Naive thymus-derived CD4-positive, alpha-beta T cell (primary cell): ENCODE data around the gene CATSPER1. TPM values are rescaled to one million over a fixed set of nuclear protein-coding genes. Genes with fewer than 3 reads are reported as not detected.
"Not testable (repeated sequence)": the region's sequence is repeated elsewhere in the genome, so short reads cannot be mapped to it uniquely, and the experiment has no call there.

Experiments
- ATAC-seq: fragments of 150-1000 bp; cut with Tn5 transposase; 2 replicates; pipeline ENCODE4 v1.10.0; 2021; ENCODE audit warnings: mild to moderate bottlenecking, moderate library complexity
- CTCF ChIA-PET: fragments of 350-600 bp; sonication (Branson Sonifier 250); formaldehyde crosslinking; loops from one replicate; lab custom pipeline; 2021; ENCODE audit warnings: antibody characterized with exemption; lab: Charles Lee
- POLR2A ChIA-PET: fragments of 350-600 bp; sonication (Branson Sonifier 250); formaldehyde crosslinking; loops from one replicate; lab custom pipeline; 2021; ENCODE audit warnings: antibody characterized with exemption, inconsistent platforms; lab: Charles Lee
- DNase-seq, 9 donors: peaks; one replicate each; pipeline versions ENCODE4 v3.0.0 to v3.0.0-alpha.2; 2020 to 2022; ENCODE audit warnings: mixed read lengths in 1 of 9
- H3K27ac ChIP-seq: one replicate; pipeline ENCODE4 v1.7.0; 2013; ENCODE audit warnings: mild to moderate bottlenecking, low read depth, low read length, moderate library complexity
- H3K27me3 ChIP-seq, 2 donors: one replicate each; pipeline ENCODE4 v1.7.0; 2013; ENCODE audit warnings: low read length in 2 of 2, mild to moderate bottlenecking in 2 of 2, moderate library complexity in 2 of 2; ENCODE audit not compliant: control insufficient read depth in 2 of 2, insufficient read depth in 2 of 2
- H3K36me3 ChIP-seq, 3 experiments: 1 replicate in 2 of 3; 2 replicates in 1 of 3; pipeline ENCODE4 v1.7.0; 2013; ENCODE audit warnings: low read length in 3 of 3, mild to moderate bottlenecking in 3 of 3, moderate library complexity in 1 of 3; ENCODE audit not compliant: insufficient read depth in 3 of 3, control insufficient read depth in 2 of 3
- H3K4me1 ChIP-seq, 2 donors: one replicate each; pipeline ENCODE4 v1.7.0; 2013; ENCODE audit warnings: low read length in 2 of 2, mild to moderate bottlenecking in 2 of 2, moderate library complexity in 1 of 2; ENCODE audit not compliant: control insufficient read depth in 2 of 2, insufficient read depth in 2 of 2
- H3K4me3 ChIP-seq: 2 replicates; pipeline ENCODE4 v1.7.0; 2013; ENCODE audit warnings: mild to moderate bottlenecking, low read length
- H3K9me3 ChIP-seq, 3 experiments: 1 replicate in 2 of 3; 2 replicates in 1 of 3; pipeline ENCODE4 v1.7.0; 2013; ENCODE audit warnings: low read length in 3 of 3; ENCODE audit not compliant: control insufficient read depth in 2 of 3
- H3K27ac Mint-ChIP-seq, 9 donors: one replicate each; pipeline ENCODE4 v1.8.0; 2020 to 2022; ENCODE audit warnings: mixed read lengths in 9 of 9, mild to moderate bottlenecking in 8 of 9, moderate library complexity in 5 of 9, inconsistent platforms in 2 of 9
- H3K27me3 Mint-ChIP-seq, 5 donors: one replicate each; pipeline ENCODE4 v1.8.0; 2021 to 2022; ENCODE audit warnings: mixed read lengths in 5 of 5, mild to moderate bottlenecking in 1 of 5
- H3K36me3 Mint-ChIP-seq, 5 donors: one replicate each; pipeline ENCODE4 v1.8.0; 2020 to 2022; ENCODE audit warnings: mixed read lengths in 5 of 5, mild to moderate bottlenecking in 3 of 5, inconsistent platforms in 1 of 5
- H3K4me1 Mint-ChIP-seq, 7 donors: one replicate each; pipeline ENCODE4 v1.8.0; 2020 to 2022; ENCODE audit warnings: mixed read lengths in 7 of 7, mild to moderate bottlenecking in 3 of 7, inconsistent platforms in 1 of 7
- H3K4me3 Mint-ChIP-seq, 10 donors: one replicate each; pipeline ENCODE4 v1.8.0; 2020 to 2022; ENCODE audit warnings: mild to moderate bottlenecking in 10 of 10, mixed read lengths in 10 of 10, moderate library complexity in 6 of 10, inconsistent platforms in 2 of 10
- H3K9me3 Mint-ChIP-seq, 11 donors: one replicate each; pipeline ENCODE4 v1.8.0; 2020 to 2022; ENCODE audit warnings: mixed read lengths in 11 of 11, mild to moderate bottlenecking in 4 of 11, inconsistent platforms in 1 of 11, moderate library complexity in 1 of 11
- intact Hi-C, 2 donors: fragments of 100-400 bp; cut with micrococcal nuclease; formaldehyde crosslinking; loops; one replicate each; pipeline ENCODE4 v1.15.1; 2023
- polyA plus RNA-seq, 2 donors: library from polyadenylated mRNA; unstranded; fragments of 300-500 nt; fragmentation: Illumina TruSeq; gene quantifications; one replicate each; pipeline ENCODE4 v1.2.3, GENCODE V29; 2021
- total RNA-seq, 6 experiments: library from RNA in 5 of 6; stranded (reverse) in 5 of 6; gene quantifications; 1 replicate in 5 of 6; 2 replicates in 1 of 6; pipeline ENCODE4 v1.2.3 and lab custom pipeline; 2021 to 2026

CATSPER1 gene
- total and polyA plus RNA-seq, 7 experiments from 2014 or later, result 1.4 to 4.2 TPM; not detected in 5

GRCh38 chr11:66010036-66010435 is 16.2 kb downstream of the CATSPER1 start:
- H3K27ac ChIP-seq, H3K4me3 Mint-ChIP-seq, POLR2A ChIA-PET, H3K36me3 Mint-ChIP-seq, ATAC-seq, H3K9me3 ChIP-seq, H3K4me1 Mint-ChIP-seq, H3K4me3 ChIP-seq, H3K9me3 Mint-ChIP-seq, intact Hi-C loops, H3K4me1 ChIP-seq, H3K27ac Mint-ChIP-seq, DNase-seq: not testable (repeated sequence)
- CTCF ChIA-PET, result interaction anchor here (1.0 kb wide), 1 partner anchor 10 kb away, joined by 3 read pairs; no protein-coding TSS in a partner anchor
- H3K27me3 ChIP-seq, result peaks cover 0 to 13% of the 10 kb centered on the region in 2 donors
- H3K27me3 Mint-ChIP-seq, result peaks cover 0 to 37% (median 6%) of the 10 kb centered on the region in 5 donors
- H3K36me3 ChIP-seq, result peaks cover 0 to 17% (median 0%) of the 10 kb centered on the region in 3 experiments

GRCh38 chr11:66008468-66009101 is 17.7 kb downstream of the CATSPER1 start:
- H3K27ac ChIP-seq, result no peak overlapping the region
- POLR2A ChIA-PET, result interaction anchor here (0.6 to 0.9 kb wide), 3 partner anchors 14 to 483 kb away, joined by 3 to 5 read pairs (median 3); partner anchors contain the start of gene SCYL1
- Mint-ChIP-seq H3K9me3 (no peaks in the 10 kb centered on the region), H3K27me3 (peaks cover 0 to 36% (median 0%) of the 10 kb centered on the region in 5 donors), H3K27ac (peak overlapping the region in 1 of 9 donors; percentile 38), H3K36me3 (peaks cover 0 to 9% (median 4%) of the 10 kb centered on the region in 5 donors), H3K4me3 (no peak overlapping the region), H3K4me1 (peaks cover 0 to 8% (median 4%) of the 10 kb centered on the region in 7 donors)
- H3K4me1 ChIP-seq, result peaks cover 0 to 8% of the 10 kb centered on the region in 2 donors
- peaks cover 0 to 9% of the 10 kb centered on the region in 2 donors for H3K27me3 ChIP-seq
- intact Hi-C loops, result no loop called here
- CTCF ChIA-PET, result interaction anchor here (0.6 to 1.3 kb wide), 3 partner anchors 15 to 60 kb away, joined by 3 to 7 read pairs (median 5); no protein-coding TSS in a partner anchor
- DNase-seq (no peak), ATAC-seq (no peak)
- H3K9me3 ChIP-seq, result no peaks in the 10 kb centered on the region
- H3K4me3 ChIP-seq, result no peak overlapping the region
- H3K36me3 ChIP-seq, result peaks cover 0 to 28% (median 0%) of the 10 kb centered on the region in 3 experiments

- DNase-seq (no peak), ATAC-seq (no peak)
- peaks cover 0 to 12% (median 4%) of the 10 kb centered on the region in 5 donors for H3K36me3 Mint-ChIP-seq
- ChIA-PET POLR2A (interaction anchor here (0.9 kb wide), 1 partner anchor 14 kb away, joined by 5 read pairs; no protein-coding TSS in a partner anchor), CTCF (interaction anchor here (0.6 to 1.3 kb wide), 4 partner anchors 14 to 60 kb away, joined by 3 to 7 read pairs (median 4); no protein-coding TSS in a partner anchor)
- H3K4me3 Mint-ChIP-seq, result no peak overlapping the region
- Histone ChIP-seq H3K27me3 (peaks cover 0 to 4% of the 10 kb centered on the region in 2 donors), H3K4me1 (peaks cover 0 to 12% of the 10 kb centered on the region in 2 donors), H3K27ac (no peak overlapping the region), H3K9me3 (no peaks in the 10 kb centered on the region), H3K4me3 (no peak overlapping the region), H3K36me3 (peaks cover 0 to 30% (median 0%) of the 10 kb centered on the region in 3 experiments)
- H3K4me1 Mint-ChIP-seq, result peaks cover 4 to 13% (median 10%) of the 10 kb centered on the region in 7 donors
- H3K9me3 Mint-ChIP-seq, result no peaks in the 10 kb centered on the region
- peaks cover 0 to 31% (median 0%) of the 10 kb centered on the region in 5 donors for H3K27me3 Mint-ChIP-seq
- peak overlapping the region in 3 of 9 donors; percentile 28 to 73 (median 69) for H3K27ac Mint-ChIP-seq
- intact Hi-C loops, result no loop called here
These were observed 18.2 kb downstream of the CATSPER1 start for GRCh38 chr11:66008095-66008467.

DNA sequence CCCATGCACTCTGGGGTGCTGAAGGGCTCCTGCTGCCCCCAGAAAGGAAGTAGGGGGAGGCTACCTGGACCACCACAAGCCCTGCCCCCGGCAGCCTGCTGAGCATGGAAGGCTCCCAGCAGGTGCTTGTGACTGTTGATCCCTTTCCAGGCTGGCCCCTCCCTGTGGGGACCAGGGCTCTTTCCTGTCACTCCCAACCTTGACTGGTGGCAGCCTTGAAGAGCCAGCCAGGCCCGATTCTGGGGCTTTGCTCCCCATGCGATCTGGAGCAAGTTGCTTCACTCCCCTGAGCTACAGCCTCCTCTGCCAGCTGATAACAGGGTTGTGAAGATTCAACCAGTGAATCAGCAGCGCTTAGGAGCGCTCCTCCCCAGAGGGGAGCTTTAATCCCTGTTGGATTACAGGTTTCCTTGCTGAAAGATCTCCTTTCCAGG is 19.1 kb downstream of the CATSPER1 start:
- no peak overlapping the region for H3K4me3 Mint-ChIP-seq

DNA sequence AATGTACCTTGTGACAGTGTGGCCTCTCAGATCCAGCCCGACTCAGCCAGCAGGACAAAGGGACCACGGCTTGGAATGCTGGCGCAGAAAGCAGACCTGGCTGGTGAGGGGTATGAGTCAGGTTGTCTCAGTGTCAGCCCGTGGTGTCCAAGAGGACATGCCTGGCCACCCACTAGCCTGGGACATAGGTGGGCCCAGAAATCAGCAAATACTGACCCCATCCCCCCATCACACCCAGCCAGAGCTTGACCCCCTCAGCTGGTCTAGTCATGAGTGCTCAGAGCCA is 19.4 kb downstream of the CATSPER1 start:
- Histone ChIP-seq H3K36me3 (peaks cover 0 to 35% (median 0%) of the 10 kb centered on the region in 3 experiments), H3K4me3 (no peak overlapping the region), H3K4me1 (peaks cover 3 to 11% of the 10 kb centered on the region in 2 donors), H3K9me3 (no peaks in the 10 kb centered on the region), H3K27me3 (no peaks in the 10 kb centered on the region), H3K27ac (no peak overlapping the region)
- intact Hi-C loops, result no loop called here
- CTCF ChIA-PET, result no interaction called here
- ATAC-seq (no peak), DNase-seq (no peak)
- H3K4me1 Mint-ChIP-seq, result peaks cover 9 to 24% (median 17%) of the 10 kb centered on the region in 7 donors
- peak overlapping the region in 2 of 9 donors; percentile 20 to 22 for H3K27ac Mint-ChIP-seq
- H3K27me3 Mint-ChIP-seq, result peaks cover 0 to 19% (median 0%) of the 10 kb centered on the region in 5 donors
- H3K4me3 Mint-ChIP-seq, result no peak overlapping the region
- peaks cover 0 to 18% (median 6%) of the 10 kb centered on the region in 5 donors for H3K36me3 Mint-ChIP-seq
- H3K9me3 Mint-ChIP-seq, result no peaks in the 10 kb centered on the region
- POLR2A ChIA-PET, result no interaction called here

More for the DNA sequence above, 19.1 kb downstream of the CATSPER1 start:
- Mint-ChIP-seq H3K4me1 (peaks cover 7 to 20% (median 14%) of the 10 kb centered on the region in 7 donors), H3K9me3 (no peaks in the 10 kb centered on the region), H3K36me3 (peaks cover 0 to 14% (median 4%) of the 10 kb centered on the region in 5 donors), H3K27ac (no peak overlapping the region), H3K27me3 (peaks cover 0 to 22% (median 0%) of the 10 kb centered on the region in 5 donors)
- POLR2A ChIA-PET, result no interaction called here
- intact Hi-C loops, result no loop called here
- H3K9me3 ChIP-seq, result no peaks in the 10 kb centered on the region
- ATAC-seq (no peak), DNase-seq (no peak)
- CTCF ChIA-PET, result interaction anchor here (0.6 to 1.0 kb wide), 2 partner anchors 15 to 310 kb away, joined by 3 read pairs; no protein-coding TSS in a partner anchor
- H3K36me3 ChIP-seq, result peaks cover 0 to 33% (median 0%) of the 10 kb centered on the region in 3 experiments
- no peak overlapping the region for H3K27ac ChIP-seq
- H3K27me3 ChIP-seq, result no peaks in the 10 kb centered on the region
- H3K4me1 ChIP-seq, result peaks cover 3 to 15% of the 10 kb centered on the region in 2 donors
- H3K4me3 ChIP-seq, result no peak overlapping the region

GRCh38 chr11:66006134-66006890 is 20.0 kb downstream of the CATSPER1 start:
- Histone ChIP-seq H3K36me3 (peaks cover 0 to 39% (median 0%) of the 10 kb centered on the region in 3 experiments), H3K27me3 (no peaks in the 10 kb centered on the region), H3K27ac (no peak overlapping the region), H3K4me1 (peaks cover 3 to 8% of the 10 kb centered on the region in 2 donors), H3K4me3 (no peak overlapping the region), H3K9me3 (no peaks in the 10 kb centered on the region)
- no peaks in the 10 kb centered on the region for H3K9me3 Mint-ChIP-seq
- peaks cover 14 to 29% (median 22%) of the 10 kb centered on the region in 7 donors for H3K4me1 Mint-ChIP-seq
- intact Hi-C loops, result no loop called here
- H3K4me3 Mint-ChIP-seq, result peak overlapping the region in 1 of 10 donors; percentile 57
- peaks cover 0 to 21% (median 6%) of the 10 kb centered on the region in 5 donors for H3K36me3 Mint-ChIP-seq
- H3K27ac Mint-ChIP-seq, result peak overlapping the region in 3 of 9 donors; percentile 20 to 57 (median 22)
- peaks cover 0 to 16% (median 0%) of the 10 kb centered on the region in 5 donors for H3K27me3 Mint-ChIP-seq
- DNase-seq (no peak), ATAC-seq (no peak)
- CTCF ChIA-PET, result no interaction called here
- POLR2A ChIA-PET, result no interaction called here
